ENCODE data around the gene PDGFB.

The PDGFB gene

DNA sequence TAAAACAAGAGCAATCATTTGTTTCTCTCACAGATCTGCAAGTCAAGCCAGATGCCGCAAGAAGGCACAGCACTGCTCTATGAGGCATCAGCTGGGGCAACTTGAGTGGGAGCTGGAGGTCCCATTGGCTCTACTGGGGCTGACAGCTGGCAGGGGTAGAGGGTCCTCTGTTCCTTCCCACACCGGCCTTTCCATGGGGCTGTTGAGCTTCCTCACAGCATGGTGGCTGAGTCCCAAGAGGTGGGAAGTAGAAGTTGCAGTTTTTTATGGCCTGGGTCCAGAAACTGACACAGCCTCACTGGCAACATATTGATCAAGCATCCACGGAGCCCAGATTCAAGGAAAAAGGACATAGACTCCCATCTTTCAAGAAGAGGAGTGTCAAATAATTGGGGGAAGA, 40.2 kb upstream of the PDGFB start:
- Histone ChIP-seq H3K27me3 (ENCODE audit: insufficient read depth, low read length) (no peaks in the 10 kb centered on the region), H3K27ac (ENCODE audit: low read depth, low read length) (no peak overlapping the region), H3K9me3 (ENCODE audit: insufficient read depth, low read depth, low read length) (no peaks in the 10 kb centered on the region), H3K9ac (ENCODE audit: low read depth, low read length) (no peak overlapping the region), H3K4me3 (ENCODE audit: low read length) (no peak overlapping the region), H3K4me1 (ENCODE audit: insufficient read depth, low read length) (no peaks in the 10 kb centered on the region), H3K36me3 (ENCODE audit: insufficient read depth, low read length) (no peaks in the 10 kb centered on the region)
- WGBS, result 96% methylated on average over 3 of the region's 3 CpGs

GRCh38 chr22:39284142-39284980, 39.6 kb upstream of the PDGFB start:
- Histone ChIP-seq H3K9ac (ENCODE audit: low read depth, low read length) (no peak overlapping the region), H3K27me3 (ENCODE audit: insufficient read depth, low read length) (no peaks in the 10 kb centered on the region), H3K36me3 (ENCODE audit: insufficient read depth, low read length) (no peaks in the 10 kb centered on the region), H3K4me1 (ENCODE audit: insufficient read depth, low read length) (0 out of 2 replicates have a peak, but pooled peaks cover 2% of the 10 kb centered on the region), H3K27ac (ENCODE audit: low read depth, low read length) (no peak overlapping the region), H3K4me3 (ENCODE audit: low read length) (no peak overlapping the region), H3K9me3 (ENCODE audit: insufficient read depth, low read depth, low read length) (no peaks in the 10 kb centered on the region)
- WGBS, result 92% methylated on average over 19 of the region's 19 CpGs

DNA sequence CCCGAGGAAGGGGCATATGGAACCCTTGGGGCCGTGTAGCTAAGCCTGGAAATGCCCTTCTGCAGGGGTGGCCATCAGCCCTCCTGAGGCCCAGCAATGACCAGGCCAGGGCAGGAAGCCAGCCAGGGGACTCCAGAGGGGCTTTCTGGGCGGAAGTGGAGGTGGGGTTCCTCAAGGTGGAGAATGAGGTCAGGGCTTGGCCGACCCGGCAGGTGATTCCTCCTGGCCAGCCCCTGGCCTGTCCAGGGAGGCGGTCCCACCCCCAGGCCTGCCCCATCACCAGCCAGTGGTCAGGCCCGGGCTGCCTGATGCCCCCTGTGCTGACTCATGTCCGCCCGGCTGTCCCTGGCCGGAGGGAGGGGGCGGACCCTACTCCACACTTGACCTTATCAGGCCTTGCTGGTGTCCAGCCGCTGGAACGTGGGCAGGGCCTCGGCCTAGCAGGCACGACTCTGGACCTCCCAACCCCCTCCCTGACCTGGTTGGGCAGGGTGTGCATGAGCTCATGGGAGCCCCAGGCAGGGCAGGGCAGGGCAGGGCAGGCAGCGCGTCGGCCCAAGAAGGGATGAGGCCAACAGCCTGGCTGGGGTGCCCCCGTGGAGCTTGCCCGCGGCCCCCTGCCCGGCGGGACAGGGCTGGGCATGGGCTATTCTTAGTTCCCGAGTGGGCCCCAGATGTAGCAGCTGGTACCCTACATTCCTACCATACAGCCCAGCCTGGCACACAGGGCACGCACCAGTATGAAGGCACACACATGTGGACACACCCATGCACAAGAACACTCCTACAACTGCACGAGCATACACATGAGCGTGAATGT, 38.8 kb upstream of the PDGFB start:
- Histone ChIP-seq H3K36me3 (ENCODE audit: insufficient read depth, low read length) (no peaks in the 10 kb centered on the region), H3K27me3 (ENCODE audit: insufficient read depth, low read length) (no peaks in the 10 kb centered on the region), H3K9ac (ENCODE audit: low read depth, low read length) (no peak overlapping the region), H3K27ac (ENCODE audit: low read depth, low read length) (no peak overlapping the region), H3K4me1 (ENCODE audit: insufficient read depth, low read length) (0 out of 2 replicates have a peak, but pooled peaks cover 4% of the 10 kb centered on the region), H3K4me3 (ENCODE audit: low read length) (no peak overlapping the region), H3K9me3 (ENCODE audit: insufficient read depth, low read depth, low read length) (no peaks in the 10 kb centered on the region)
- 89% methylated on average over 27 of the region's 27 CpGs for WGBS

- no peaks in the 10 kb centered on the region for H3K36me3 ChIP-seq (ENCODE audit: insufficient read depth, low read length)
- no peak overlapping the region for H3K27ac ChIP-seq (ENCODE audit: low read depth, low read length)
- H3K4me3 ChIP-seq (ENCODE audit: low read length), result no peak overlapping the region
- 0 out of 2 replicates have a peak, but pooled peaks cover 4% of the 10 kb centered on the region for H3K4me1 ChIP-seq (ENCODE audit: insufficient read depth, low read length)
- H3K27me3 ChIP-seq (ENCODE audit: insufficient read depth, low read length), result no peaks in the 10 kb centered on the region
- WGBS, result 83% methylated on average over 9 of the region's 9 CpGs
- no peak overlapping the region for H3K9ac ChIP-seq (ENCODE audit: low read depth, low read length)
- H3K9me3 ChIP-seq (ENCODE audit: insufficient read depth, low read depth, low read length), result no peaks in the 10 kb centered on the region
Observed at GRCh38 chr22:39282645-39283321, 38.0 kb upstream of the PDGFB start.

DNA sequence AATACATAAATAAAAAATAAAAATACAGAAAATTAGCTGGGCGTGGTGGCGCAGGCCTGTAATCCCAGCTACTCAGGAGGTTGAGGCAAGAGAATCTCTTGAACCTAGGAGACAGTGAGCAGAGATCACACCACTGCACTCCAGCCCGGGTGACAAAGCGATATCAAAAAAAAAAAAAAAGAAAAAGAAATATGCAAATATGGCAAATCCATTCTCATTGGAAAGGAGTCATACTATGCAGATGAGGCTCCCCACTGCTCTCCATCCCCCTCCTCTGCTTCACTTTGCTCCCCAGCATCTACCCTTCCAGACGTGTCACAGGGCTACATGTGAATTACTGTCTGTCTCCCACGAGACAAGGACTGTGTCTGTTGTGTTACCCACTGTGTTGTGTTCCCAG, 36.3 kb upstream of the PDGFB start:
- Histone ChIP-seq H3K9me3 (ENCODE audit: insufficient read depth, low read depth, low read length) (peaks cover 7% of the 10 kb centered on the region; the same call in 1 of the 2 replicates), H3K4me3 (ENCODE audit: low read length) (no peak overlapping the region), H3K27ac (ENCODE audit: low read depth, low read length) (no peak overlapping the region; the same call in 1 of the 2 replicates), H3K27me3 (ENCODE audit: insufficient read depth, low read length) (no peaks in the 10 kb centered on the region), H3K9ac (ENCODE audit: low read depth, low read length) (no peak overlapping the region), H3K36me3 (ENCODE audit: insufficient read depth, low read length) (no peaks in the 10 kb centered on the region), H3K4me1 (ENCODE audit: insufficient read depth, low read length) (0 out of 2 replicates have a peak, but pooled peaks cover 4% of the 10 kb centered on the region)
- 91% methylated on average over 4 of the region's 6 CpGs for WGBS

- Histone ChIP-seq H3K4me1 (ENCODE audit: insufficient read depth, low read length) (0 out of 2 replicates have a peak, but pooled peaks cover 4% of the 10 kb centered on the region), H3K4me3 (ENCODE audit: low read length) (no peak overlapping the region), H3K27ac (ENCODE audit: low read depth, low read length) (no peak overlapping the region), H3K9me3 (ENCODE audit: insufficient read depth, low read depth, low read length) (peaks cover 7% of the 10 kb centered on the region; the same call in 1 of the 2 replicates), H3K9ac (ENCODE audit: low read depth, low read length) (no peak overlapping the region), H3K27me3 (ENCODE audit: insufficient read depth, low read length) (no peaks in the 10 kb centered on the region), H3K36me3 (ENCODE audit: insufficient read depth, low read length) (no peaks in the 10 kb centered on the region)
- WGBS, result 89% methylated on average over 7 of the region's 7 CpGs
Observed at GRCh38 chr22:39280250-39280649, 35.5 kb upstream of the PDGFB start.

GRCh38 chr22:39279170-39279850, 34.5 kb upstream of the PDGFB start:
- no peak overlapping the region for H3K4me3 ChIP-seq (ENCODE audit: low read length)
- WGBS, result 57% methylated on average over 20 of the region's 23 CpGs
- peaks cover 7% of the 10 kb centered on the region; the same call in 1 of the 2 replicates for H3K9me3 ChIP-seq (ENCODE audit: insufficient read depth, low read depth, low read length)
- 0 out of 2 replicates have a peak, but pooled peaks cover 4% of the 10 kb centered on the region for H3K4me1 ChIP-seq (ENCODE audit: insufficient read depth, low read length)
- no peak overlapping the region for H3K9ac ChIP-seq (ENCODE audit: low read depth, low read length)
- H3K36me3 ChIP-seq (ENCODE audit: insufficient read depth, low read length), result no peaks in the 10 kb centered on the region
- H3K27me3 ChIP-seq (ENCODE audit: insufficient read depth, low read length), result no peaks in the 10 kb centered on the region
- H3K27ac ChIP-seq (ENCODE audit: low read depth, low read length), result no peak overlapping the region

DNA sequence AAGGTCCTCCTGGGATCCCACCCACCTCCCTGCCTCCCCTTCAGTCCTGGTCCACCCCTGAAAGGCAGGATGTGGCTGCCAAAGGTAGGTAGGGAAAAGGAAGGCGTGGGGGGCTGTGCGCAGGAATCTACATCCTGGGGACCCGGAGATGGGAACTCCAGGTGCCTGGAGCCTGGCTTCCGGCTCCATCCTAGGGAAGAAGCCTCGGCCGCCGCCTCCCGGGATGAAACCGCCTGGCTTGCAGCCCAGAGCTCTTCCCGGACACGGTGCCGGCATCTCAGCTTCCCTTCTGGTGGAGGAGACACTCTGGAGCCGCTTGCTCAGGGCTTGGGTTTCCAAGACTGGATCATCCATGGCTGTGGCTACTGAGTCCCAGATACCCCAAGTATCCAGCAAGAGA, 33.3 kb upstream of the PDGFB start:
- H3K27me3 ChIP-seq (ENCODE audit: insufficient read depth, low read length), result no peaks in the 10 kb centered on the region
- H3K9ac ChIP-seq (ENCODE audit: low read depth, low read length), result no peak overlapping the region
- WGBS, result 89% methylated on average over 13 of the region's 13 CpGs
- H3K4me1 ChIP-seq (ENCODE audit: insufficient read depth, low read length), result 0 out of 2 replicates have a peak, but pooled peaks cover 4% of the 10 kb centered on the region
- H3K36me3 ChIP-seq (ENCODE audit: insufficient read depth, low read length), result no peaks in the 10 kb centered on the region
- H3K9me3 ChIP-seq (ENCODE audit: insufficient read depth, low read depth, low read length), result peaks cover 7% of the 10 kb centered on the region; the same call in 1 of the 2 replicates
- H3K4me3 ChIP-seq (ENCODE audit: low read length), result no peak overlapping the region
- H3K27ac ChIP-seq (ENCODE audit: low read depth, low read length), result no peak overlapping the region

GRCh38 chr22:39277142-39277607, 32.4 kb upstream of the PDGFB start:
- 0 out of 2 replicates have a peak, but pooled peaks cover 4% of the 10 kb centered on the region for H3K4me1 ChIP-seq (ENCODE audit: insufficient read depth, low read length)
- WGBS, result 94% methylated on average over 6 of the region's 6 CpGs
- no peak overlapping the region for H3K27ac ChIP-seq (ENCODE audit: low read depth, low read length)
- H3K9ac ChIP-seq (ENCODE audit: low read depth, low read length), result no peak overlapping the region
- H3K27me3 ChIP-seq (ENCODE audit: insufficient read depth, low read length), result no peaks in the 10 kb centered on the region
- H3K4me3 ChIP-seq (ENCODE audit: low read length), result no peak overlapping the region
- H3K36me3 ChIP-seq (ENCODE audit: insufficient read depth, low read length), result no peaks in the 10 kb centered on the region
- H3K9me3 ChIP-seq (ENCODE audit: insufficient read depth, low read depth, low read length), result peaks cover 7% of the 10 kb centered on the region; the same call in 1 of the 2 replicates

GRCh38 chr22:39276440-39277141, 31.8 kb upstream of the PDGFB start:
- Histone ChIP-seq H3K9ac (ENCODE audit: low read depth, low read length) (no peak overlapping the region), H3K27ac (ENCODE audit: low read depth, low read length) (no peak overlapping the region), H3K4me1 (ENCODE audit: insufficient read depth, low read length) (0 out of 2 replicates have a peak, but pooled peaks cover 4% of the 10 kb centered on the region), H3K36me3 (ENCODE audit: insufficient read depth, low read length) (no peaks in the 10 kb centered on the region), H3K27me3 (ENCODE audit: insufficient read depth, low read length) (no peaks in the 10 kb centered on the region), H3K9me3 (ENCODE audit: insufficient read depth, low read depth, low read length) (peaks cover 7% of the 10 kb centered on the region; the same call in 1 of the 2 replicates), H3K4me3 (ENCODE audit: low read length) (no peak overlapping the region)
- WGBS, result 92% methylated on average over 12 of the region's 12 CpGs

All from HUES64 (cell line).